ENCODE data around the gene POU2F1. TPM values are rescaled to one million over a fixed set of nuclear protein-coding genes. Genes with fewer than 3 reads are reported as not detected.
"Not testable (repeated sequence)": the region's sequence is repeated elsewhere in the genome, so short reads cannot be mapped to it uniquely, and the experiment has no call there.

The POU2F1 gene
- polyA plus RNA-seq, 4 donors, result 8.1 to 16.6 (median 16.2) TPM

GRCh38 chr1:167229719-167230385 lies 9.2 kb downstream of the POU2F1 start:
- DNase-seq (ENCODE audit: low read depth in 4 of 4, low spot score in 3 of 4), result no peak

- no peak for DNase-seq (ENCODE audit: low read depth in 4 of 4, low spot score in 3 of 4)
Measured at GRCh38 chr1:167230437-167230836, 9.8 kb downstream of the POU2F1 start.

DNA sequence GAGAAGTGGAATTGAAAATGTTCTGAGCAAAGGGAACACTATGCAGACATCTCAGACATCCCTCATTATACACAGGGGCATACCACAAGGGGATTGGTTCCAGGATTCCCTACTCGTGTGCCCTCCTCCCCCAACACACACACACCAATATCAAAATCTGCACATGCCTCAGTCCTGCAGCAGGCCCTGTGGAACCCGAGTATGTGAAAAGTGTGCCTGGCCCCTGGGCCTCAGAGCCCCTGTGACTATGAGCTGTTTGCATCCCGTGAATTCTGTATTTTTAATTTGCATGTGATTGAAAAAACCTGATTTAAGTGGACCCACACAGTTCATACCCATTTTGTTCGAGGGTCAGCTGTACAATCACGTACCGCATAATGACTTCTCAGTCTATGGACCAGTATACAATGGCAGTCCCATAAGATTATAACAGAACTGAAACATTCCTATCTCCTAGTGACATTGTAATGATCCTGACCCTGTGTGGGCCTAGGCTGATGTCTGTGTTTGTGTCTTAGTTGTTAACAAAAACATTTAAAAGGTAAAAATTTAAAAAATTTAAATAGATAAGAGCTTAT lies 11.3 kb downstream of the POU2F1 start:
- no peak for DNase-seq (ENCODE audit: low read depth in 4 of 4, low spot score in 3 of 4)

DNA sequence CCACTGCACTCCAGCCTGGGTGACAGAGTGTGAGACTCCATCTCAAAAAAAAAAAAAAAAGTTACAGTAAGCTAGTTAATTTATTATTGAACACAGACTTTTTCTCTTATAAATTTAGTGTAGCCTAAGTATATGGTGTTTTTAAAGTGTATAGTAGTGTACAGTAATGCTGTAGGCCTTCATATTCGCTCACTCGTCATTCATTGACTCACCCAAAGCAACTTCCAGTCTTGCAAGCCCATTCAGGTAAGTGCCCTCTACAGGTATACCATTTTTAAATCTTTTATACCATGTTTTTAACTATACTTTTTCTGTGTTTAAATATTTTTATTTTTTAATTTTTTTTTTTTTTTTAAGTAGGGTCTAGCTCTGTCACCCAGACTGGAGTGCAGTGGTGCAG lies 12.1 kb downstream of the POU2F1 start:
- no peak for DNase-seq (ENCODE audit: low read depth in 4 of 4, low spot score in 3 of 4)

- no peak for DNase-seq (ENCODE audit: low read depth in 4 of 4, low spot score in 3 of 4)
Measured at GRCh38 chr1:167233373-167233772, 12.7 kb downstream of the POU2F1 start.

DNA sequence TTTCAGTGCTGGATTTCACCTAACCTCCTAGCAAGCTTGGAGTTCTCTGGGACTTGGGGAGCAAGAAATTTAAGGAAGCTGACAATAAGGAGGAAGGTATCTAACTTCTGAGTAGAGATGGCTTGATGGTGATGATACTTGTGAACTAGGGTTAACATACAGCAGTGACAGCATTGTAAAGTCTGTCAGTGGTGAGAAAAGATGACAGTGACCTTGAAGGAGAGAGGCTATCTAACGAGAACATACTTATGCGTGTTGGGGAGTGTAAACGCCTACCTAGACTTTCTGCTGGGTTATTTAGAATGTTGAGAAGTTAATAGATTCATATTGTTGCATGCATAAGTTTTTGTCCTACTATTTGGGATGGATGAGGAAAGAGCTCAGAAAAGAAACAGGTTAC lies 16.3 kb downstream of the POU2F1 start:
- no peak for DNase-seq (ENCODE audit: low read depth in 4 of 4, low spot score in 3 of 4)

DNA sequence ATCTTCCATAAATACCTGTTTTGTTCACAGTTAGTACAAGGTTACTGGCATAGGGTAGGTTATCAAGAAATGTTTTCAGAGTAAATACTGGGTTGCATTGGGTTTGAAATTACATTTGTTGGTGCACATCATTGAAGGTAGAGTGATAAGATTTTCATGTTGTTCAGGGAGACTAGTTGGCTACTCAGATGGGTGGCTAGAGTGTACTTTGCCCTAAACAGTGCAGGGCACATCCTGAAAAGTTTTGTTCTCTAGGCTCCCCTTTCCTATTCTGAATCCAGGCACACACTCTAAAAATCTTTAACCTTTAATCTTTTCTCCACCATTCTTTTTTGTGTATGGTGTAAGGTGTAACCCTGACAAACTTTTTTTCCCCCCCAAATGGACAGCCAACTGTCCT lies 18.0 kb downstream of the POU2F1 start:
- no peak for DNase-seq (ENCODE audit: low read depth in 4 of 4, low spot score in 3 of 4)

- no peak for DNase-seq (ENCODE audit: low read depth in 4 of 4, low spot score in 3 of 4)
Measured at GRCh38 chr1:167239257-167239656, 18.6 kb downstream of the POU2F1 start.

DNA sequence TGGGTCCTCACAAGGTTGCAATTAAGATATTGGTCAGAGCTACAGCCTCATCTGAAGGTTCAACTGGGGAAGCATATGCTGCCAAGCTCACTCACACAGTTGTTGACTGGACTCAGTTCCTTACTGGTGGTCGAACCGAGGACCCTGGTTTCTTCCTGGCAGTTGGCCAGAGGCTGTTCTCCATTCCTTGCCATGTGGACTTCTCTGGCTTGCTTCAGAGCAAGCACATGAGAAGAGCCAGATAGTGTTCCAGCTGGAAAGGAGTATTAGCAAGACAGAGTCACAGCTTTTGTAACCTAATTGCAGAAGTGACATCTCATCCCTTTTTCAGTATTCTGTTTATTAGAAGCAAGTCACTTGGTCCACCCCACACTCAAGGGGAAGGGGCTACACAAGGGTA lies 23.6 kb downstream of the POU2F1 start:
- no peak for DNase-seq (ENCODE audit: low read depth in 4 of 4, low spot score in 3 of 4)

- not testable (repeated sequence) for DNase-seq (ENCODE audit: low read depth in 4 of 4, low spot score in 3 of 4)
Measured at GRCh38 chr1:167245168-167245567, 24.5 kb downstream of the POU2F1 start.

DNA sequence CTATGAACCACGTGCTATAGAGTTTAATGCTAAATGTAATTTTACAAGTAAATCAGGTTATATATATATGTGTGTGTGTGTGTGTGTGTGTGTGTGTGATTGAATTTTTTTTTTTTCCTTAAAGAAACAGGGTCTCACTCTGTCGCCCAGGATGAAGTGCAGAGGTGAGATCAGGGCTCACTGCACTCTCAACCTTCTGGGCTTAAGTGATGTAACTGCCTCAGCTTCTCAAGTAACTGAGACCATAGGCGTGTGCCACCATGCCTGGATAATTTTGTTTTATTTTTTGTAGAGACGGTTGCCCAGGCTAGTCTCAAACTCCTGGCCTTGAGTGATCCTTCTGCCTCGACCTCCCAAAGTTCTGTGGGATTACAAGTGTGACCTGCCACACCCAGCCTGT lies 26.3 kb downstream of the POU2F1 start:
- DNase-seq (ENCODE audit: low read depth in 4 of 4, low spot score in 3 of 4), result no peak

GRCh38 chr1:167247754-167248153 lies 27.1 kb downstream of the POU2F1 start:
- DNase-seq (ENCODE audit: low read depth in 4 of 4, low spot score in 3 of 4), result no peak

DNA sequence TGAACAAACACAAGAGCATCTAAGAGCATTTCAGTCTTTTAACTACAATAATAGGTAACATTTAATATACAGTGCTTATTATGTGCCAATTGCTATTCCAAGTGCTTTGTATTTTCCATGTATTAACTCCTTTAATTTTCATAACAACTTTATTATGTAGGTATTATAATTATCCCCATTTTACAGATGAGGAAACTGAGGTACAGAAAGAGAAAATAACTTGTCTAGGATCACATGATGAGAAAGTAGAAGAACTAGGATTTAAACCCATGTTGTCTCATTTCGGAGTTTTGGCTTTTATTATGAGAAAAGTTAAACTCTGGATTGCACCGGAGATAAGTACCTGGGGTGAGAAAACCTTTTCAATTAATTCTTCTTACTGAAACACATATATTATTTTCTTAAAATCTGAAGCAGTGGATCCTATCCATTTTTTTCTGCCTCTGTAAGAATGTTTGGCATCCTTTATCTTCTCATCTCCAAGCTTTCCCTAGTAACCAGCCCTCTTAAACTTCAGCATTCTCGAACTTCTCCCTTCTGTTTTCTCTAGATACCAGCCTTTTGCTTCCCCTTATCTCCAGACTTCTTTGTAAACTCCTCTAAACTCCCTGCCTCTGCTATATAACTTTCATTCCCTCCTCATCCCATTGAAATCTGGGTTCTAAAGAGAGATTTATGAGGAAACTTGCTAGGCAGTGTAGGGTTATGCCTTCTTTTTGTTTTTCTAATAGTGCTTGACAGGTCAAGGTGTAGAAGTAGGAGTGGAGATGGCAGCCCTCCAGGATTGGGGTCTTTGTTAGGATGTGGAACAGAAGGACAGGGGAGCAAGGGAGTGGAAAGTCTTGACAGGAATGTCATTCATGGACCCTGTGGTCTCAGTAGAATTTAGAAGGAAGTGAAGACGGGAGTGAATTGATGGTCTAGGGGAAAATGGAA lies 28.3 kb downstream of the POU2F1 start:
- no peak for DNase-seq (ENCODE audit: low read depth in 4 of 4, low spot score in 3 of 4)

DNA sequence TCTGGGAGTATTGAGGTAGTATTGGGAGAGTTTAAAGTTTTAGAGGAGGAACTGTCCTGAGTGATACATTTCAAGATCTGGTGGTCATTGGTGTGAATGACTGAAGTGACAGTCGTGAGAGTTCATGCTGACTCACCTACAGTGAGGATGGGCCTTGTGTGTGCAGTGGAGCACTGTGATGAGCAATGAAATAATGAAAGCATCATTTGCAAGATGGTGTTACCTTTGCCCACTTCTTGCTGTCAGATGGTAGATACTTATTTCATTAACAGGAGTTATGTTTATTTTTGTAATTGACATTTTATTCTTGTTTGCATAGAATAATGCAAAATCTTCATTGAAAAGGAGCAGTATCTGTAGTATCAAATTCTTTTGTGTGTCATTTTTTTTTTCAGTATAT lies 29.0 kb downstream of the POU2F1 start:
- no peak for DNase-seq (ENCODE audit: low read depth in 4 of 4, low spot score in 3 of 4)

GRCh38 chr1:167250482-167250881 lies 29.8 kb downstream of the POU2F1 start:
- no peak for DNase-seq (ENCODE audit: low read depth in 4 of 4, low spot score in 3 of 4)

- no peak for DNase-seq (ENCODE audit: low read depth in 4 of 4, low spot score in 3 of 4)
Measured at GRCh38 chr1:167251472-167251871, 30.8 kb downstream of the POU2F1 start.

GRCh38 chr1:167252986-167253385 lies 32.3 kb downstream of the POU2F1 start:
- no peak for DNase-seq (ENCODE audit: low read depth in 4 of 4, low spot score in 3 of 4)

DNA sequence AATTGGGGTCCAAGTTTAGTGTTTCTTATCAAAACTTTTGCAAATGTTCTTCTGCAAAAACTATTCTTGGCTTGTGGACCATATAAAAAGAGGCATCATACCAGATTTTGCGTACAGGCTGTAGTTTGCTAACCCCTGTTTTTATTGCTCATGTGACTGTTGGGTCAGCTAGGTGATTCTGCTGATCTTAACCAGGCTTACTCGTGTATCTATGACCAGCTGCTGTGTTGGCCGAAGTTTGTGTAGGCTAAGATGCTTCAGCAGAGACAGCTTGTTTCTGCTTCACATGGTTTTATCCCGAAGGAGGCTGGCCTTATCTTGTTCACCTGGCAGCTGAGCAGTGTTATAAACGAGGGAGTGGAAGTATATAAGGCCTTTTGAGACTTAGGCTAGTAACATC lies 38.2 kb downstream of the POU2F1 start:
- DNase-seq (ENCODE audit: low read depth in 4 of 4, low spot score in 3 of 4), result no peak

DNA sequence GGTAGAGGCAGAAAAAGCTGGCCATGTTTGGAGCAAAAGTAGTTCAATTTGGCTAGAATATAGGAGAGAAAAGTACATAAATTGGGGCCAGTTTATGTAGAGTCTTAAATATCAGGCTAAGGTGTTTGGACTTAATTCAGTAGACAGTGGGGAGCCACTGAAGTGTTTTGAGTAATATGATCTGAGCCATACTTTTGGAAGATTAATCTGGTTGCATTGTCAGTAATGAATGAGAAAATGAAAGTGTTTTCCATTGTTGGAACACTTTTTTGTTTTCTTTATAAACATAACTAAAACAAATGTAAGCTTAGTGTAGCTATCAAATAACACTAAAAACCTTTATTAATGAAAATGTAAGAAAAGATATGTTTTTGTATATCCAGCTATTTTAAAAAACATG lies 42.1 kb downstream of the POU2F1 start:
- DNase-seq (ENCODE audit: low read depth in 4 of 4, low spot score in 3 of 4), result no peak

DNA sequence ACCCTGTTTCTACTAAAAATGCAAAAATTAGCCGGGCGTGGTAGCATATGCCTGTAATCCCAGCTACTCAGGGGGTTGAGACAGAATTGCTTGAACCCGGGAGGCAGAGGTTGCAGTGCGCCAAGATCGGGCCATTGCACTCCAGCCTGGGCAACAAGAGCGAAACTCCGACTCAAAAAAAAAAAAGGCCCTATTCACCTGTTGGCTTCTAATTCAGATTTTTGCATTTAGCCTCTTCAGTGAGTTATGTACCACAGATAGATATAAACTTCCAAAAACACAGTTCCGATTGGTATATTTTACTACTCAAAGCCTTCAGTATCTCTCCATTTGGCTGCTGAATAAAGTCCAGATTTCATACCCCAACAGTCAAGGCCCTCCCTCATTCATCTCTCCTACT lies 42.7 kb downstream of the POU2F1 start:
- no peak for DNase-seq (ENCODE audit: low read depth in 4 of 4, low spot score in 3 of 4)

- DNase-seq (ENCODE audit: low read depth in 4 of 4, low spot score in 3 of 4), result no peak
Measured at GRCh38 chr1:167263819-167264464, 43.3 kb downstream of the POU2F1 start.
